ENCODE measurements around the gene TRAIP.
A peak's percentile ranks its signal among the peaks of the same experiment; 100 is the strongest.

The TRAIP gene

DNA sequence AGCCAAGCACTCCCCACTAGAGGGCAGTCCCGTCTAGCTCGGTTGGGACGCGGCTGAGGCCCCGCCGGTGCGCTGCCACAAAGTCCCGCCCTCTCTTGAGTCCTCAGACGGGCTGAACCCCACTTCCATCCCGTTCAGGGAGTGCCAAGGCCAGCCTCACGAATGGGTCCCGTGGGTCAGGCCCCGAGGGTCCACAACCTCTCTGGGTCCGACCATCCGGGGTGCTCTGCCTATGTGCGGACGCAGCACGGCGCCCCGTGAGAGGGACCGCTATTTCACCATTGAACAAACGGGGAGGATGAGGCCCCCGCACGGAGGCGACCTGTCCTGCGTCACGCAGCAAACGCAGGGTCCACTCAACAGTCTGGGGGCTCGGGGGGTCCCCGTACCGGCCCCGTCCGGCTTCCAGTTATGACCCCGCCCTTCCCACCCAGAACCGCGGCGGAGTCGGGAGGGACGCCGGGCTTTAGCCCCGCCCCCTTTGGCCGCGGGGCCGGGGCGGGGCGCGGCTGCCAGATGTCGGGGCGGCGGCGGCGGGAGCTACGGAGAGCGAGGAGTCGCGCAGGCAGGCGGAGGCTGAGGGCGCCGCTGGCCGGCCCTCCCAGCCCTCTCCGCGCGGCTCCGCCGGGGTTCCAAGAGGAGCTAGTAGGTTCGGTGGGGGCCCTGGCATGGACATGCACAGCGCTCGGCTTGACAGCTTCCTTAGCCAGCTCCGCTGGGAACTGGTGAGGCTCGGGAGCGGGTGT lies 53.5 kb downstream of the TRAIP start, which contains the start of gene INKA1:
TSS of gene INKA1 (plus strand) at position 543 of the 746 bp plus-strand sequence. CDS start at position 675, 132 bp downstream.
- DNase-seq: peak; percentile 54
- Histone ChIP-seq H3K27ac (peak within 1 kb of the TSS; percentile 10), H3K36me3 (replicated peaks) (no peaks in the 10 kb centered on the region), H3K27me3 (replicated peaks) (no peaks in the 10 kb centered on the region), H3K4me3 (ENCODE audit: low read depth, low read length) (peak within 1 kb of the TSS; percentile 84)
- TF ChIP-seq, protein P1, sequence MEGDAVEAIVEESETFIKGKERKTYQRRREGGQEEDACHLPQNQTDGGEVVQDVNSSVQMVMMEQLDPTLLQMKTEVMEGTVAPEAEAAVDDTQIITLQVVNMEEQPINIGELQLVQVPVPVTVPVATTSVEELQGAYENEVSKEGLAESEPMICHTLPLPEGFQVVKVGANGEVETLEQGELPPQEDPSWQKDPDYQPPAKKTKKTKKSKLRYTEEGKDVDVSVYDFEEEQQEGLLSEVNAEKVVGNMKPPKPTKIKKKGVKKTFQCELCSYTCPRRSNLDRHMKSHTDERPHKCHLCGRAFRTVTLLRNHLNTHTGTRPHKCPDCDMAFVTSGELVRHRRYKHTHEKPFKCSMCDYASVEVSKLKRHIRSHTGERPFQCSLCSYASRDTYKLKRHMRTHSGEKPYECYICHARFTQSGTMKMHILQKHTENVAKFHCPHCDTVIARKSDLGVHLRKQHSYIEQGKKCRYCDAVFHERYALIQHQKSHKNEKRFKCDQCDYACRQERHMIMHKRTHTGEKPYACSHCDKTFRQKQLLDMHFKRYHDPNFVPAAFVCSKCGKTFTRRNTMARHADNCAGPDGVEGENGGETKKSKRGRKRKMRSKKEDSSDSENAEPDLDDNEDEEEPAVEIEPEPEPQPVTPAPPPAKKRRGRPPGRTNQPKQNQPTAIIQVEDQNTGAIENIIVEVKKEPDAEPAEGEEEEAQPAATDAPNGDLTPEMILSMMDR (IDR thresholded peaks at IDR 0.05; ENCODE audit: low read depth, low read length, missing control alignments): peak; percentile 93
- in situ Hi-C loops (cut with HindIII; ENCODE audit: low pct_ligation_motif_present, low sequenced_read_pairs): no loop called here

DNA sequence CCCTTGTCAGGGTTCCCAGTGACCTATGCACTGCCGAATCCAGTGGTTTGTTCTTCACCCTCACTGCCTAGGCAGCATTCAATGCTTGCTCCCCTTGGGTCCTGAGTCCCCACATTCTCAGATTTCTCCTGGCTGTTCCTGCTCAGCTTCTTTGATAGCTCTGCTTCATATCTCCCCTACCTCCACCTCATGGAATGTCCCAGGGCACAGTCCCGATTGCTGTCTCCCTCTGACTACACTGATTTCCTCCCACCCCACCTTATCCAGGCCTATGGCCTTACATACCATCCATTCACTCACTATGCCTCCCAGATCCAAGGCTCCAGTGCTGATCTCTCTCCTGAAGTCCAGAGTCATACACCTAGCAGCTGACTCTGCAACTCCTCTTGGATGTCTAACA lies 55.2 kb downstream of the TRAIP start:
- in situ Hi-C loops (cut with HindIII; ENCODE audit: low pct_ligation_motif_present, low sequenced_read_pairs): no loop called here
- no peak for DNase-seq
- Histone ChIP-seq H3K4me3 (ENCODE audit: low read depth, low read length) (no peak overlapping the region), H3K36me3 (replicated peaks) (no peaks in the 10 kb centered on the region), H3K27ac (no peak overlapping the region), H3K27me3 (replicated peaks) (no peaks in the 10 kb centered on the region)
- TF ChIP-seq, protein P1 (IDR thresholded peaks at IDR 0.05; ENCODE audit: low read depth, low read length, missing control alignments): no peak

DNA sequence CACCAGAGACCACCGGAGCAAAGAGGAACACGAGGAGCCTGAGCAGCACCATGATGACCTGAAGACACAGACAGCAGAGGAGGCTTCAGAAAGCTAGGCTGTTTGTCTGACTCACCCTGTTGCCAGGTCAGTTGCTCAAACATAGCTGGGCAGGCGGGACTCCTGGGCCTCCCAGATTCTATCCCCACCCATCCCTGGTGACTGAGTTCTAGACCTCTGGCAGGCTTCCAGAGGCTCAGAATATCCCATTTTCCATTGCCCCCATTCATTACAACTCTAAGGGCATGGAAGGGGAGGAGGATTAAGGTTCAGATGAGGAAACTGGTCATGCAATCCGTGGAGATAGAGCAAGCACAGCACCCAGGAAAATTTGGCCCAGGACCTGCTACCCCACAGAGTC lies 56.6 kb downstream of the TRAIP start, which contains the start of gene CDHR4:
TSS of gene CDHR4 (minus strand) at position 113 of the 400 bp plus-strand sequence. CDS start at position 52, 61 bp downstream.
- no peaks in the 10 kb centered on the region for H3K36me3 ChIP-seq (replicated peaks)
- TF ChIP-seq, protein P1 (IDR thresholded peaks at IDR 0.05; ENCODE audit: low read depth, low read length, missing control alignments): no peak
- no peak within 1 kb of the TSS for H3K27ac ChIP-seq
- H3K4me3 ChIP-seq (ENCODE audit: low read depth, low read length): no peak within 1 kb of the TSS
- in situ Hi-C loops (cut with HindIII; ENCODE audit: low pct_ligation_motif_present, low sequenced_read_pairs): no loop called here
- no peaks in the 10 kb centered on the region for H3K27me3 ChIP-seq (replicated peaks)
- DNase-seq: peak; percentile 73

- TF ChIP-seq, protein P1 (IDR thresholded peaks at IDR 0.05; ENCODE audit: low read depth, low read length, missing control alignments): no peak
- Histone ChIP-seq H3K27me3 (replicated peaks) (no peaks in the 10 kb centered on the region), H3K27ac (no peak overlapping the region), H3K4me3 (ENCODE audit: low read depth, low read length) (no peak overlapping the region), H3K36me3 (replicated peaks) (no peaks in the 10 kb centered on the region)
- DNase-seq: no peak
- in situ Hi-C loops (cut with HindIII; ENCODE audit: low pct_ligation_motif_present, low sequenced_read_pairs): no loop called here
Observed at GRCh38 chr3:49799105-49799504, 57.3 kb downstream of the TRAIP start.

DNA sequence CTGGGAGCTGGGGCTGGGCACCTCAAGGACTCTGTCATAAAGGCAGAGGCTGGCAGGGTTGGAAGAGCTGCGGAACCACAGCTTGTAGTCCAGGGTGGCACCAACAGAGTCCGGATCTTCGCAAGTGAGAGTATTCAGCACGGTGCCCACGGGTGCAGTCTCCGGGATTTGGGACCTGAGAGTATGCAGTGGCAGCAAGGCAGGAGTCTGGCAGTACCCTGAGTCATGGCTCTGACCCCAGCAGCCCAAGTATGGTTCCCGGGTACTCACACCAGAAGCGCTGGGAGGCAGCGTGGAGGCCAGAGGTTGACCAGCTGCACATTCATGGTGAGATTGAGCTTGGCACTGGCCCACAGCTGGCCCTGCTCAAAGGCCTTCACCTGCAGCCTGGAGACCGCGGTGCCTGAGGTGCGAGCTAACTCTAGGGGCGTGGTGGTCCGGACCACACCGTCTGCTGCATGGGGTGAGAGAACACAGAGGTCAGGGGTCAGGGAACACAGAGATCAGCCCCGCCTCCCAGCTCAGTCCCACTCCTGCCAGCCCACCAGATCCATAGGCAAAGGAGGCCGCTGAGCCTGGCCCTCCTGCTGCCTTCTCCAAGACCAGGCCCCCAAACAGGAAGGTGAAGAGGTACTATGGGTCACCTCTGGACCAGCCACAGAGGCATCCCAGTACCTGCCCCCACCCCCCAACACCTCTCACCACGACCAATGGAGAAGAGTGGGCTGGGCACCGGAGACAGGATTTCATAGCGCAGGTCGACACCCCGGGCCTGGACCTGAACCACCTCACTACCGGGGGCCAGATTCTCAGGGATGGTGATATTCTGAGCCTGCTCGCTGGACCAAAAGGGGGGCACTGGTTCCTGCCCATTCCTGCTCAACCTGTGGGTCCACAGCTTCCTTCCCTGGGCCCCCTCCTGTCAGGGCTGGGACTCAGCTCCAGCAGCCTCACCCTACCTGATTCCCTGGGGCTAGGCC lies 61.1 kb downstream of the TRAIP start:
- in situ Hi-C loops (cut with HindIII; ENCODE audit: low pct_ligation_motif_present, low sequenced_read_pairs): no loop called here
- Histone ChIP-seq H3K27me3 (replicated peaks) (no peaks in the 10 kb centered on the region), H3K4me3 (ENCODE audit: low read depth, low read length) (no peak overlapping the region), H3K27ac (no peak overlapping the region), H3K36me3 (replicated peaks) (no peaks in the 10 kb centered on the region)
- TF ChIP-seq, protein P1 (IDR thresholded peaks at IDR 0.05; ENCODE audit: low read depth, low read length, missing control alignments): no peak
- DNase-seq: no peak

All from brain microvascular endothelial cell (primary cell).